PFSK-1 (cell line): Measurements from ENCODE around the gene PEX11A.

Experiments
- FOXP2 ChIP-seq: optimal IDR thresholded peaks from 2 replicates; pipeline ENCODE3; 2011; ENCODE audit warnings: borderline replicate concordance, control low read depth, inconsistent platforms; ENCODE audit not compliant: insufficient read depth; ENCODE audit errors: extremely low read length, extremely low read depth
- POLR2AphosphoS5 ChIP-seq: IDR thresholded peaks from 2 replicates; pipeline ENCODE4 v1.6.1; 2012; ENCODE audit warnings: low read depth, mild to moderate bottlenecking, control low read depth, low read length, moderate library complexity
- SIN3A ChIP-seq: IDR thresholded peaks from 2 replicates; pipeline ENCODE4 v1.6.1; 2012; ENCODE audit warnings: mild to moderate bottlenecking, low read length, moderate library complexity, borderline replicate concordance; ENCODE audit not compliant: insufficient read depth
- TAF1 ChIP-seq: IDR thresholded peaks from 2 replicates; pipeline ENCODE4 v1.6.1; 2012; ENCODE audit warnings: low read length, control low read depth, borderline replicate concordance; ENCODE audit not compliant: insufficient read depth
- TF ChIP-seq, protein P1 (sequence below), 2 experiments: IDR thresholded peaks; 2 replicates each; pipeline versions ENCODE4 v1.6.1 to v1.8.0; 2011 to 2012; ENCODE audit warnings: low read depth in 2 of 2, low read length in 2 of 2, control low read depth in 1 of 2, inconsistent platforms in 1 of 2, mild to moderate bottlenecking in 1 of 2, moderate library complexity in 1 of 2; ENCODE audit not compliant: insufficient read depth in 1 of 2

Gene PEX11A

DNA sequence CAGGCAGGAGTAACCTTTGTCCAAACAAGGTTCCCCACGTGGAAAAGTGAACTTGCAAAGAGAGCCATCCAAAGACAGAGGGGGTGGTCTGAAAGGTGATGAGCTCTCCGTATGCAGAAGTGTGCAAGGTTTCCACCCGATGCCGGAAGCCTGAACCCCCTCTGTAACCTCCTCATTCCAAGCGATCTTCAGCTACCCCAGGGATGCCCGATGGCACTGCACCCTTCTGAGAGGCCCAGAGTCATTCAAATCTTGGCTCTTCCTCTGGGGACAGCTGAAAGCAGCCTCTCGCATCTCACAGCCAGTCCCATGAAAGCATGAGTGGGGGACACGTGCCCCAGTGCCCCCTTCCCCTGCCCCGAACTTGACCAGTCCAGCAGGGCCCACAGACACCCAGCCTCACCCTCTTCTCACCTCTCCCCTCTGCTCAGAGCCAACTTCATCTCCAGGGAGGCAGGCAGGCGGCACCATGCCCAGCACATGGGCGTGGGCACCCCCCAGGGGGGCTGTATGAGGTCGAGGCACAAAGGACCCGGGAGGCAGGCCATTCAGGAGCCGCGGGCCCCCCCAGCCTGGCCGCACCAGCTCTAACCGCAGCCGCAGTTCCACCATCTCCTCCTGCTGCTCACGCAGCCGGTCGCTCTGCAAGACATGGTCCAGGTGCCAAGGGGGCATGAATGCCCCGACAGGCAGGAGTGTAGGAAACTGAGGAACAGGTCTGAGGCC is 44.0 kb downstream of the PEX11A start:
- TF ChIP-seq POLR2AphosphoS5 (no peak), FOXP2 (no peak), TAF1 (no peak), SIN3A (no peak)
- TF ChIP-seq, protein P1, sequence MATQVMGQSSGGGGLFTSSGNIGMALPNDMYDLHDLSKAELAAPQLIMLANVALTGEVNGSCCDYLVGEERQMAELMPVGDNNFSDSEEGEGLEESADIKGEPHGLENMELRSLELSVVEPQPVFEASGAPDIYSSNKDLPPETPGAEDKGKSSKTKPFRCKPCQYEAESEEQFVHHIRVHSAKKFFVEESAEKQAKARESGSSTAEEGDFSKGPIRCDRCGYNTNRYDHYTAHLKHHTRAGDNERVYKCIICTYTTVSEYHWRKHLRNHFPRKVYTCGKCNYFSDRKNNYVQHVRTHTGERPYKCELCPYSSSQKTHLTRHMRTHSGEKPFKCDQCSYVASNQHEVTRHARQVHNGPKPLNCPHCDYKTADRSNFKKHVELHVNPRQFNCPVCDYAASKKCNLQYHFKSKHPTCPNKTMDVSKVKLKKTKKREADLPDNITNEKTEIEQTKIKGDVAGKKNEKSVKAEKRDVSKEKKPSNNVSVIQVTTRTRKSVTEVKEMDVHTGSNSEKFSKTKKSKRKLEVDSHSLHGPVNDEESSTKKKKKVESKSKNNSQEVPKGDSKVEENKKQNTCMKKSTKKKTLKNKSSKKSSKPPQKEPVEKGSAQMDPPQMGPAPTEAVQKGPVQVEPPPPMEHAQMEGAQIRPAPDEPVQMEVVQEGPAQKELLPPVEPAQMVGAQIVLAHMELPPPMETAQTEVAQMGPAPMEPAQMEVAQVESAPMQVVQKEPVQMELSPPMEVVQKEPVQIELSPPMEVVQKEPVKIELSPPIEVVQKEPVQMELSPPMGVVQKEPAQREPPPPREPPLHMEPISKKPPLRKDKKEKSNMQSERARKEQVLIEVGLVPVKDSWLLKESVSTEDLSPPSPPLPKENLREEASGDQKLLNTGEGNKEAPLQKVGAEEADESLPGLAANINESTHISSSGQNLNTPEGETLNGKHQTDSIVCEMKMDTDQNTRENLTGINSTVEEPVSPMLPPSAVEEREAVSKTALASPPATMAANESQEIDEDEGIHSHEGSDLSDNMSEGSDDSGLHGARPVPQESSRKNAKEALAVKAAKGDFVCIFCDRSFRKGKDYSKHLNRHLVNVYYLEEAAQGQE (IDR thresholded peaks at IDR 0.05; ENCODE audit: insufficient read depth in 1 of 2, low read depth in 2 of 2, low read length in 2 of 2): no peak

DNA sequence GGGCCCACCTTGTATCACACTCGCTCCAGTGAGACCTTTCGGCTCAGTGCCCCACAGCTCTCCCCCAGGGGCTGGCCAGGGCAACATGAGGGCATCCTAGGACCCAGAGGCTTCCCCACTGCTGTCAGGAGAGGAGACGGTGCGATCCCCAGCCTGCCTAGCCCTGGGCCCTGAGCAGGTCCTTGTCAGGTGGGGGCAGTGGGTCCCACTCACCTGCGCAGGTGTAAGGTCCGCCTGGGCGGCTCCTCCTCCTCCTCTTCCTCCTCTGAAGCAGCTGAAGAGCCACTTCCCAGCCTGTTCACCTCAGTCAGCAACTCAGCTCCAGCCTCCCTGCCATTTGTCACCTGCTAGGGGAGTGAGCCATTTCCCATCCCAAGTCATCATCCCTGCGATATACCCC is 44.9 kb downstream of the PEX11A start:
- TF ChIP-seq FOXP2: no peak
- TF ChIP-seq, protein P1 (IDR thresholded peaks at IDR 0.05; ENCODE audit: insufficient read depth in 1 of 2, low read depth in 2 of 2, low read length in 2 of 2): no peak
- no peak for TF ChIP-seq POLR2AphosphoS5
- TF ChIP-seq SIN3A: no peak
- no peak for TF ChIP-seq TAF1

DNA sequence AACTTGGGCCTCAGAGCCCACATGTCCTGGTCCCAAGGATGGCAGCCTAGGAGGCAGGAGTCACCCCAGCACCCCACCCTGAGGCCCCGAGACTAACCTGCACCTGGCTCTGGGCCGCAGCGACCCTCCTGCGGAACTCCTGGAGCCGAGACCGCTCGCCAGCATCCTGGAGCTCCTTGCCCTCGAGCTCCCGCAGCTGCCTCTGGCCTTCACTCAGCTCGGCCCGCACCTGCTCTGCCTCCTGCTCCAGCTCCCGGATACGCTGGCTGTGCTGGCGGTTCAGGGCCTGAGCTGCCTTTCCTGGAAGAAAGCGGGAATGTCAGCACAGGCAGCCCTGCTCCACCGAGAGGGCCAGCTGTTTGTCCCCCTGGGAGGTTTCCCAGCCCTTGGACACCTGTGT is 48.4 kb downstream of the PEX11A start:
- no peak for TF ChIP-seq TAF1
- TF ChIP-seq FOXP2: no peak
- TF ChIP-seq POLR2AphosphoS5: no peak
- TF ChIP-seq SIN3A: no peak
- TF ChIP-seq, protein P1 (IDR thresholded peaks at IDR 0.05; ENCODE audit: insufficient read depth in 1 of 2, low read depth in 2 of 2, low read length in 2 of 2): no peak

DNA sequence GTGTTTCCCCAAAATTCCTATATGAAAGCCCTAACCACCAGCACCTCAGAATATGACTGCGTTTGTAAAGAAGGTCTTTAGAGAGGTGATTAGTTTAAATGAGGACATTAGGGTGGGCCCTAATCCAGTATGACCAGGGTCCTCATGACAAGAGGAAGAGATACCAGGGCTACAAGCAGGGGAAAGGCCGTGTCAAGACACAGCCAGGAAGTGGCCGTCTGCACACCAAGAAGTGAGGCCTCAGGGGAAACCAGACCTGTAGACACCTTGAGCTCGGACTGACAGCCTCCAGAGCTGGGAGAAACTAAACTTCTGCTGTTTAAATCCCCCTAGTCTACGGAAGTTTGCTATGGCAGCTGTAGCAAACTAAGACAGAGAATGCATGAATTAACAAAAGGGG is 49.5 kb downstream of the PEX11A start:
- TF ChIP-seq SIN3A (no peak), TAF1 (no peak), FOXP2 (no peak), POLR2AphosphoS5 (no peak)
- TF ChIP-seq, protein P1 (IDR thresholded peaks at IDR 0.05; ENCODE audit: insufficient read depth in 1 of 2, low read depth in 2 of 2, low read length in 2 of 2): no peak

DNA sequence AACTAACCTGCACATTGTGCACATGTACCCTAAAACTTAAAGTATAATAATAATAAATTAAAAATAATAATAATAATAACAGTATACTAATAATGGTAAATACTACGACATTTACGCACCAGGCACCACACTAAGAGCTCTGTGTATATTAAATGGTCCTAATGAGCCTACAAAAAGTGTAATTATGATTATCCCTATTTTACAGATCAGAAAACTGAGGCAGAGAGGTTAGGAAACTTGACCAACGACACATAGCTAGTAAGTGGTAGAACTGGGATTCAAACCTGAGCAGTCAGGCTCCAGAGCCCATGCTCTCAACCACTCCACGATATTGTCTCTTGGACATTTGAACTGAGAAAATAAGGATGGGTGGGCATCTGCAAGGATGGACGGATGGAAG is 50.3 kb downstream of the PEX11A start:
- no peak for TF ChIP-seq FOXP2
- no peak for TF ChIP-seq SIN3A
- TF ChIP-seq, protein P1 (IDR thresholded peaks at IDR 0.05; ENCODE audit: insufficient read depth in 1 of 2, low read depth in 2 of 2, low read length in 2 of 2): no peak
- TF ChIP-seq TAF1: no peak
- no peak for TF ChIP-seq POLR2AphosphoS5
